ENCODE results near the gene SPATC1L. TPM values are rescaled to one million over a fixed set of nuclear protein-coding genes. Genes with fewer than 3 reads are reported as not detected.
A peak's percentile ranks its signal among the peaks of the same experiment; 100 is the strongest.

The SPATC1L gene
- total and polyA plus RNA-seq, 2 of the 8 experiments (the other 6 are each of a cell fraction or from before 2014, with no cell fraction given): 24.9 to 50.0 TPM

DNA sequence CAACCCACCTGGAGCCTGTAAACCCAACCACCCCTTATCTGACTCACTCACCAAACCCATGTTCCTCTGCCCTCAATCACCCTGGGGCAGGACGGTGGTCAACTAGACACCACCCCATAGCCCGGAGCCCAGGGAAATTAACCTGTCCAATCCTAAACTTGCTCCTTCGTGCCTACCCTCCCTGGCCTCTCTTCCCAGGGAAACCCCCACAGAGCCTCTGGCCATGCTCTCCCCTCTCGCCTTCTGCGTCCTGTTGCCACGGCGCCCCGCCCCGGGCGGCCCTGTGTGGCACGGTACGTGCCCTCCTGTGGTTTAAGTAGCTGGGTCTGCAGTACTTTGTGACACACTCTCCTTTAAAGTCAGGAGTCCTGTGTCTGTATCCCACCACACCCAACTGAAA, 24.9 kb downstream of the SPATC1L start:
- Histone ChIP-seq H3K36me3 (ENCODE audit: control insufficient read depth in 2 of 4, insufficient read depth in 4 of 4, low read length in 3 of 4) (peaks cover 0 to 19% (median 9%) of the 10 kb centered on the region in 4 experiments; a peak in 5 of 8 replicates), H4K20me1 (replicated peaks in 1 of 2; ENCODE audit: control insufficient read depth in 1 of 2, insufficient read depth in 2 of 2, low read length in 2 of 2) (peaks cover 0 to 4% of the 10 kb centered on the region in 2 experiments), H3K79me1 (ENCODE audit: low read depth, low read length) (no peaks in the 10 kb centered on the region; the same call in 1 of the 2 replicates), H2BK15ac (ENCODE audit: low read length) (no peak overlapping the region), H2AK5ac (ENCODE audit: low read depth, low read length) (no peak overlapping the region), H3K27me3 (replicated peaks in 1 of 4; ENCODE audit: control insufficient read depth in 3 of 4, extremely low read depth in 1 of 4, insufficient read depth in 3 of 4, low read length in 3 of 4) (no peaks in the 10 kb centered on the region; a peak in 1 of 7 replicates), H3K4me3 (ENCODE audit: extremely low read depth in 1 of 4, insufficient read depth in 2 of 4, low read depth in 3 of 4, low read length in 4 of 4) (no peak overlapping the region), H3K14ac (ENCODE audit: insufficient read length) (no peak overlapping the region), H4K5ac (ENCODE audit: insufficient read length, low read depth, low read length) (no peak overlapping the region), H2BK12ac (ENCODE audit: low read depth, low read length) (no peak overlapping the region), H3K9ac (replicated peaks in 1 of 4; ENCODE audit: extremely low read depth in 1 of 4, low read depth in 3 of 4, low read length in 3 of 4) (no peak overlapping the region), H2AFZ (ENCODE audit: low read length) (no peak overlapping the region), H2BK5ac (ENCODE audit: low read depth, low read length) (no peak overlapping the region), H3K79me2 (ENCODE audit: control insufficient read depth in 1 of 2, insufficient read depth in 2 of 2, low read length in 2 of 2) (no peaks in the 10 kb centered on the region), H2BK120ac (replicated peaks; ENCODE audit: low read depth, low read length) (no peak overlapping the region), H3K4me2 (ENCODE audit: insufficient read depth in 1 of 2, low read depth in 2 of 2, low read length in 2 of 2) (no peak overlapping the region), H4K91ac (replicated peaks; ENCODE audit: insufficient read length, low read length) (no peak overlapping the region), H3K4me1 (replicated peaks in 1 of 4; ENCODE audit: control insufficient read depth in 3 of 4, insufficient read depth in 4 of 4, low read length in 3 of 4) (no peaks in the 10 kb centered on the region; a peak in 1 of 7 replicates), H3K27ac (ENCODE audit: low read depth, low read length) (no peak overlapping the region), H3K23ac (ENCODE audit: insufficient read length) (no peak overlapping the region), H2BK20ac (ENCODE audit: low read length) (no peak overlapping the region), H3K23me2 (ENCODE audit: low read depth, low read length) (no peaks in the 10 kb centered on the region), H3K4ac (replicated peaks; ENCODE audit: insufficient read length, low read depth, low read length) (no peak overlapping the region), H4K8ac (ENCODE audit: extremely low read depth, insufficient read depth, low read length) (no peak overlapping the region), H3K18ac (ENCODE audit: extremely low read depth, low read length) (no peak overlapping the region), H3K56ac (replicated peaks; ENCODE audit: insufficient read length, low read depth, low read length) (no peak overlapping the region), H3K9me3 (ENCODE audit: insufficient read depth in 2 of 2, low read depth in 1 of 2, low read length in 1 of 2) (peaks cover 4 to 26% of the 10 kb centered on the region in 2 experiments; a peak in 2 of 4 replicates)
- DNase-seq (ENCODE audit: low read depth in 1 of 2, low spot score in 2 of 2): peak in 1 of 2 experiments; percentile 36
- ChIA-PET POLR2A (ENCODE audit: partially characterized antibody) (interaction anchor here (0.8 kb wide), 1 partner anchor 14 kb away, joined by 3 read pairs; no protein-coding TSS in a partner anchor), CTCF (ENCODE audit: partially characterized antibody) (interaction anchor here (0.7 to 1.8 kb wide), 4 partner anchors 10 to 23 kb away, joined by 3 to 6 read pairs (median 4); no protein-coding TSS in a partner anchor)
- TF ChIP-seq EZH2 (IDR thresholded peaks at IDR 0.05; ENCODE audit: low read depth, low read length, severe bottlenecking): no peak
- no peak for TF ChIP-seq SIRT6 (IDR thresholded peaks at IDR 0.05; ENCODE audit: low read length)
- no peak for TF ChIP-seq ASH2L (IDR thresholded peaks at IDR 0.05; ENCODE audit: low read length)
- TF ChIP-seq CBX8 (IDR thresholded peaks at IDR 0.05; ENCODE audit: borderline replicate concordance, low read depth, low read length): no peak
- TF ChIP-seq, protein P1, sequence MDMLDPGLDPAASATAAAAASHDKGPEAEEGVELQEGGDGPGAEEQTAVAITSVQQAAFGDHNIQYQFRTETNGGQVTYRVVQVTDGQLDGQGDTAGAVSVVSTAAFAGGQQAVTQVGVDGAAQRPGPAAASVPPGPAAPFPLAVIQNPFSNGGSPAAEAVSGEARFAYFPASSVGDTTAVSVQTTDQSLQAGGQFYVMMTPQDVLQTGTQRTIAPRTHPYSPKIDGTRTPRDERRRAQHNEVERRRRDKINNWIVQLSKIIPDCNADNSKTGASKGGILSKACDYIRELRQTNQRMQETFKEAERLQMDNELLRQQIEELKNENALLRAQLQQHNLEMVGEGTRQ (IDR thresholded peaks at IDR 0.05; ENCODE audit: low read length): no peak
- WGBS, 2 experiments (ENCODE audit: extremely low coverage in 1 of 2, insufficient coverage in 1 of 2, insufficient read length in 1 of 2, insufficient replicate concordance in 2 of 2, low coverage in 1 of 2, low lambda C conversion rate in 2 of 2, missing lambda C conversion rate in 1 of 2): 91% methylated on average over 12 of the region's 12 CpGs; no CpG with 5 or more reads in 1 of the 2 experiments
- FAIRE-seq: no peak
